ENCODE measurements around the gene KAZN. TPM values are rescaled to one million over a fixed set of nuclear protein-coding genes. Genes with fewer than 3 reads are reported as not detected.

KAZN gene
- polyA plus RNA-seq, 1 of the 3 experiments (the other 2 are of a cell fraction): 6.8 TPM

GRCh38 chr1:15002325-15002724, 403.8 kb downstream of the KAZN start:
- Histone ChIP-seq H3K4me1 (ENCODE audit: control insufficient read depth in 1 of 2, insufficient read depth in 2 of 2, low read depth in 1 of 2, low read length in 1 of 2) (peaks cover 8% of the 10 kb centered on the region in 2 experiments; a peak in 2 of 4 replicates), H3K27me3 (ENCODE audit: insufficient read depth) (no peaks in the 10 kb centered on the region), H3K36me3 (replicated peaks in 1 of 2; ENCODE audit: control insufficient read depth in 1 of 2, insufficient read depth in 2 of 2, low read length in 1 of 2) (no peaks in the 10 kb centered on the region), H3K9me3 (no peaks in the 10 kb centered on the region), H3K79me2 (ENCODE audit: insufficient read depth) (peaks cover 77% of the 10 kb centered on the region), H3K4me2 (no peak overlapping the region), H3K9me2 (no peaks in the 10 kb centered on the region), H4K20me1 (ENCODE audit: insufficient read depth) (peaks cover 4% of the 10 kb centered on the region; the same call in 1 of the 2 replicates), H3F3A (replicated peaks; ENCODE audit: insufficient read depth) (peaks cover 1% of the 10 kb centered on the region), H3K27ac (ENCODE audit: low read depth in 2 of 2, low read length in 1 of 2) (no peak overlapping the region), H3K9ac (no peak overlapping the region), H2AFZ (ENCODE audit: low read depth) (no peak overlapping the region), H3K4me3 (ENCODE audit: low read depth in 2 of 2, low read length in 1 of 2) (no peak overlapping the region)
- 92% methylated on average over 9 of the region's 9 CpGs for WGBS (ENCODE audit: low lambda C conversion rate)
- POLR2A ChIA-PET: no interaction called here
- CTCF ChIA-PET: interaction anchor here (1.6 kb wide), 1 partner anchor 25 kb away, joined by 11 read pairs; no protein-coding TSS in a partner anchor
- TF ChIP-seq CTCF (IDR thresholded peaks at IDR 0.05): no peak
- no peak for DNase-seq

GRCh38 chr1:15004396-15004795, 405.9 kb downstream of the KAZN start:
- no peaks in the 10 kb centered on the region for H3K9me2 ChIP-seq
- H4K20me1 ChIP-seq (ENCODE audit: insufficient read depth): peaks cover 4% of the 10 kb centered on the region; the same call in 1 of the 2 replicates
- no peaks in the 10 kb centered on the region for H3K9me3 ChIP-seq
- H3K27ac ChIP-seq (ENCODE audit: low read depth in 2 of 2, low read length in 1 of 2): no peak overlapping the region
- H3K36me3 ChIP-seq (replicated peaks in 1 of 2; ENCODE audit: control insufficient read depth in 1 of 2, insufficient read depth in 2 of 2, low read length in 1 of 2): peaks cover 0 to under 1% of the 10 kb centered on the region in 2 experiments
- no peaks in the 10 kb centered on the region for H3K4me1 ChIP-seq (ENCODE audit: control insufficient read depth in 1 of 2, insufficient read depth in 2 of 2, low read depth in 1 of 2, low read length in 1 of 2)
- H3K9ac ChIP-seq: no peak overlapping the region
- H3F3A ChIP-seq (replicated peaks; ENCODE audit: insufficient read depth): no peaks in the 10 kb centered on the region
- WGBS (ENCODE audit: low lambda C conversion rate): 71% methylated on average over 3 of the region's 4 CpGs
- no peaks in the 10 kb centered on the region for H3K27me3 ChIP-seq (ENCODE audit: insufficient read depth)
- no peak for DNase-seq
- TF ChIP-seq NFIC (IDR thresholded peaks at IDR 0.05; ENCODE audit: borderline replicate concordance) (0 out of 2 replicates have a peak, but pooled peaks have one; percentile 21), SIN3A (IDR thresholded peaks at IDR 0.05; ENCODE audit: borderline replicate concordance, low read depth, low read length) (no peak)
- H2AFZ ChIP-seq (ENCODE audit: low read depth): no peak overlapping the region
- peaks cover 66% of the 10 kb centered on the region for H3K79me2 ChIP-seq (ENCODE audit: insufficient read depth)
- POLR2A ChIA-PET: no interaction called here
- no peak overlapping the region for H3K4me2 ChIP-seq
- CTCF ChIA-PET: no interaction called here
- H3K4me3 ChIP-seq (ENCODE audit: low read depth in 2 of 2, low read length in 1 of 2): no peak overlapping the region

- H3K4me1 ChIP-seq (ENCODE audit: control insufficient read depth in 1 of 2, insufficient read depth in 2 of 2, low read depth in 1 of 2, low read length in 1 of 2): no peaks in the 10 kb centered on the region
- H3K4me2 ChIP-seq: no peak overlapping the region
- H3K79me2 ChIP-seq (ENCODE audit: insufficient read depth): peaks cover 64% of the 10 kb centered on the region
- no peaks in the 10 kb centered on the region for H3K9me3 ChIP-seq
- DNase-seq: no peak
- TF ChIP-seq MAX (IDR thresholded peaks at IDR 0.05; ENCODE audit: low read depth) (0 out of 2 replicates have a peak, but pooled peaks have one; percentile 47), NFIC (IDR thresholded peaks at IDR 0.05; ENCODE audit: borderline replicate concordance) (0 out of 2 replicates have a peak, but pooled peaks have one; percentile 17), RFX5 (IDR thresholded peaks at IDR 0.05; ENCODE audit: low read length) (no peak), CTCF (IDR thresholded peaks at IDR 0.05) (no peak), SIN3A (IDR thresholded peaks at IDR 0.05; ENCODE audit: borderline replicate concordance, low read depth, low read length) (no peak), REST (IDR thresholded peaks at IDR 0.05; ENCODE audit: low read depth, low read length) (no peak), YY1 (IDR thresholded peaks at IDR 0.05; ENCODE audit: low read depth) (no peak), EZH2phosphoT487 (IDR thresholded peaks at IDR 0.05; ENCODE audit: borderline replicate concordance, low read depth) (no peak), GATA2 (CRISPR knock-in tag; IDR thresholded peaks at IDR 0.05) (no peak), USF1 (IDR thresholded peaks at IDR 0.05; ENCODE audit: borderline replicate concordance, low read depth) (peak; percentile 37; the same call in 1 of the 2 replicates), TCF12 (IDR thresholded peaks at IDR 0.05) (no peak)
- H3K27ac ChIP-seq (ENCODE audit: low read depth in 2 of 2, low read length in 1 of 2): no peak overlapping the region
- WGBS (ENCODE audit: low lambda C conversion rate): 73% methylated on average over 7 of the region's 7 CpGs
- H3K4me3 ChIP-seq (ENCODE audit: low read depth in 2 of 2, low read length in 1 of 2): no peak overlapping the region
- peaks cover 4% of the 10 kb centered on the region; the same call in 1 of the 2 replicates for H4K20me1 ChIP-seq (ENCODE audit: insufficient read depth)
- no peak overlapping the region for H3K9ac ChIP-seq
- H2AFZ ChIP-seq (ENCODE audit: low read depth): no peak overlapping the region
- POLR2A ChIA-PET: no interaction called here
- no peaks in the 10 kb centered on the region for H3K9me2 ChIP-seq
- H3F3A ChIP-seq (replicated peaks; ENCODE audit: insufficient read depth): no peaks in the 10 kb centered on the region
- no peaks in the 10 kb centered on the region for H3K27me3 ChIP-seq (ENCODE audit: insufficient read depth)
- H3K36me3 ChIP-seq (replicated peaks in 1 of 2; ENCODE audit: control insufficient read depth in 1 of 2, insufficient read depth in 2 of 2, low read length in 1 of 2): peaks cover 0 to 8% of the 10 kb centered on the region in 2 experiments
- CTCF ChIA-PET: interaction anchor here (1.6 kb wide), 1 partner anchor 23 kb away, joined by 3 read pairs; no protein-coding TSS in a partner anchor
Observed at GRCh38 chr1:15005116-15005515, 406.6 kb downstream of the KAZN start.
